ENCODE results near the gene CD207.

The CD207 gene

DNA sequence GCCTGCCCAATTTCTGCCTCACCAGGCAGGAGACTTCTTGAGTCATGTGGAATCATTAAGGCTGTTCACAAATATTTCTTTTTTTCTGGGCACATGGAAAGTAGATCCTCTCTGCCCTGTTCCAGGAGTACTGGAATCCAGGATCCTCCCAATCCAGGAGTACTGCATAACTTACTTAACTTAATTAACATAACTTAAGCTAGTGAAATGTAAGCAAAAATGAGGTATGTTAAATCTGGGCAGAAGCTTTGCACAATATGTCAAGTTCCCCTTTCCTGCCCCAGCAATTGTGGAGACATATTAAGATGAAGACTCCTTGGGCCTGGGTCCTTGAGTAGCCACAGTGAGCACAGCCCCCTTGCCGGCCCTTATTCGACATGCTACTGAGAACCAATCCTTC lies 3.2 kb downstream of the CD207 start:
- Mint-ChIP-seq H3K4me3 (no peak overlapping the region), H3K36me3 (ENCODE audit: low read depth) (no peaks in the 10 kb centered on the region), H3K9me3 (no peaks in the 10 kb centered on the region), H3K27ac (no peak overlapping the region), H3K4me1 (peaks cover 7% of the 10 kb centered on the region), H3K27me3 (ENCODE audit: low read depth, poor library complexity) (peaks cover 46% of the 10 kb centered on the region)
- TF ChIP-seq, protein P1, sequence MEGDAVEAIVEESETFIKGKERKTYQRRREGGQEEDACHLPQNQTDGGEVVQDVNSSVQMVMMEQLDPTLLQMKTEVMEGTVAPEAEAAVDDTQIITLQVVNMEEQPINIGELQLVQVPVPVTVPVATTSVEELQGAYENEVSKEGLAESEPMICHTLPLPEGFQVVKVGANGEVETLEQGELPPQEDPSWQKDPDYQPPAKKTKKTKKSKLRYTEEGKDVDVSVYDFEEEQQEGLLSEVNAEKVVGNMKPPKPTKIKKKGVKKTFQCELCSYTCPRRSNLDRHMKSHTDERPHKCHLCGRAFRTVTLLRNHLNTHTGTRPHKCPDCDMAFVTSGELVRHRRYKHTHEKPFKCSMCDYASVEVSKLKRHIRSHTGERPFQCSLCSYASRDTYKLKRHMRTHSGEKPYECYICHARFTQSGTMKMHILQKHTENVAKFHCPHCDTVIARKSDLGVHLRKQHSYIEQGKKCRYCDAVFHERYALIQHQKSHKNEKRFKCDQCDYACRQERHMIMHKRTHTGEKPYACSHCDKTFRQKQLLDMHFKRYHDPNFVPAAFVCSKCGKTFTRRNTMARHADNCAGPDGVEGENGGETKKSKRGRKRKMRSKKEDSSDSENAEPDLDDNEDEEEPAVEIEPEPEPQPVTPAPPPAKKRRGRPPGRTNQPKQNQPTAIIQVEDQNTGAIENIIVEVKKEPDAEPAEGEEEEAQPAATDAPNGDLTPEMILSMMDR (IDR thresholded peaks at IDR 0.05): no peak
- no peak for DNase-seq

DNA sequence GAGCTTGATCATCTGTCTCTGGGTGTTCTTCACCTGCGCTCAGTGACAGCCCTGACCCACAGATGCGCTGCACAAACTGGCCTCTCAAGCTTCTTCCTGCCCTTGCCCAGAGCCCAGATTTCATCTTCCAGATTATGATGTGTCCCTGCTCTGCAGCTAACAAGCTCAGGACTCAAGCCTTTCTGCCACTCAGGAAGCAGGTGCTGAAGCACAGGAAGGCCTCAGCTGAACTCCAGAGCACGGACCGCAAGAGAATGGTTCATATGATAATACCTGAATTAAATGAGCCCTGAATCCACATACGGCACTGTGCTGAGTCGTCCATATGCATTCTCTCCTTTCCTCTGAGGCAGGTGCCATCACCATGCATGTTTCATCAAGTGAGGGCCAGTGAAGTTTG lies 3.8 kb downstream of the CD207 start:
- TF ChIP-seq, protein P1 (IDR thresholded peaks at IDR 0.05): no peak
- Mint-ChIP-seq H3K4me3 (no peak overlapping the region), H3K27me3 (ENCODE audit: low read depth, poor library complexity) (peaks cover 46% of the 10 kb centered on the region), H3K9me3 (no peaks in the 10 kb centered on the region), H3K36me3 (ENCODE audit: low read depth) (no peaks in the 10 kb centered on the region), H3K27ac (no peak overlapping the region), H3K4me1 (peaks cover 11% of the 10 kb centered on the region)
- no peak for DNase-seq

DNA sequence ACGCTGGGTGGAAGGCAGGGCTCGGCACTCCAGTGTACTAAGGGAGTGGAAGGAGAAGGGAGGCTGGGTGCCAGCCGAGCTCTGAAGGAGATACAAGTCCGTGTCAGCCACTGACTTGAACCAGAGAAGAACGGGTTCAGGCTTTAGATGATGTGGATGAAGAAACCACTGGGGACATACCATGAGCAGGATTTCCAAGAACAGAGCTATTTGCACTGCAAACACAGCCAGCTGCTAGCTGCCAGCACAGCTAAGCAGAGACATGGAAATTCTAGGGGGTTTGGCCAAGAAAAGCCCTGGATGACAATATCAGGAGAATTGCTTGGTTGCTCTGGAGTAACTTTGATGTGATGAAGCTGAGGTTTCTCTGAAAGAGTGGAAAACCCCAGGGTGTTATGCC lies 5.2 kb downstream of the CD207 start:
- no peak for DNase-seq
- H3K9me3 Mint-ChIP-seq: no peaks in the 10 kb centered on the region
- H3K27me3 Mint-ChIP-seq (ENCODE audit: low read depth, poor library complexity): peaks cover 40% of the 10 kb centered on the region
- peaks cover 15% of the 10 kb centered on the region for H3K4me1 Mint-ChIP-seq
- no peak overlapping the region for H3K27ac Mint-ChIP-seq
- no peaks in the 10 kb centered on the region for H3K36me3 Mint-ChIP-seq (ENCODE audit: low read depth)
- TF ChIP-seq, protein P1 (IDR thresholded peaks at IDR 0.05): no peak
- H3K4me3 Mint-ChIP-seq: no peak overlapping the region

DNA sequence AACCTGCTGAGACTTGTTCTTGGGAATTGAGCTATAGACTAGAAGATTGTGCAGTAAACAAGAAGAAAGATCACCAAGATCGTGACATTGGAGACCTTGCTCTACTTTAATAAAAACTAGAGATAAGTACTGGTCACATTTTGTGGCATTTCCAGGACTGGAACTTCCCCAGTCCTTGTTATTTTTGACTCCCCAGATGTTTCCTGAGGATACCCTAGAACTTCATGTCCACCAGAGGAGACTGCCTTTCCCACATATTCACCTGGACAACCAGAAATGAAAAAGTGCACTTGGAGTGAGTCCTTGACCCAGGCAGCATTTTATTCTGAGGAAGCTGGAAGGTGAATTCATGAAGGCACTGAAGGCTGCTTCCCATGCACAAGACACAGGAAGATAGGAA lies 5.7 kb downstream of the CD207 start:
- Mint-ChIP-seq H3K36me3 (ENCODE audit: low read depth) (no peaks in the 10 kb centered on the region), H3K27me3 (ENCODE audit: low read depth, poor library complexity) (peaks cover 36% of the 10 kb centered on the region), H3K4me1 (peaks cover 15% of the 10 kb centered on the region), H3K27ac (no peak overlapping the region), H3K4me3 (no peak overlapping the region), H3K9me3 (no peaks in the 10 kb centered on the region)
- TF ChIP-seq, protein P1 (IDR thresholded peaks at IDR 0.05): no peak
- DNase-seq: no peak

DNA sequence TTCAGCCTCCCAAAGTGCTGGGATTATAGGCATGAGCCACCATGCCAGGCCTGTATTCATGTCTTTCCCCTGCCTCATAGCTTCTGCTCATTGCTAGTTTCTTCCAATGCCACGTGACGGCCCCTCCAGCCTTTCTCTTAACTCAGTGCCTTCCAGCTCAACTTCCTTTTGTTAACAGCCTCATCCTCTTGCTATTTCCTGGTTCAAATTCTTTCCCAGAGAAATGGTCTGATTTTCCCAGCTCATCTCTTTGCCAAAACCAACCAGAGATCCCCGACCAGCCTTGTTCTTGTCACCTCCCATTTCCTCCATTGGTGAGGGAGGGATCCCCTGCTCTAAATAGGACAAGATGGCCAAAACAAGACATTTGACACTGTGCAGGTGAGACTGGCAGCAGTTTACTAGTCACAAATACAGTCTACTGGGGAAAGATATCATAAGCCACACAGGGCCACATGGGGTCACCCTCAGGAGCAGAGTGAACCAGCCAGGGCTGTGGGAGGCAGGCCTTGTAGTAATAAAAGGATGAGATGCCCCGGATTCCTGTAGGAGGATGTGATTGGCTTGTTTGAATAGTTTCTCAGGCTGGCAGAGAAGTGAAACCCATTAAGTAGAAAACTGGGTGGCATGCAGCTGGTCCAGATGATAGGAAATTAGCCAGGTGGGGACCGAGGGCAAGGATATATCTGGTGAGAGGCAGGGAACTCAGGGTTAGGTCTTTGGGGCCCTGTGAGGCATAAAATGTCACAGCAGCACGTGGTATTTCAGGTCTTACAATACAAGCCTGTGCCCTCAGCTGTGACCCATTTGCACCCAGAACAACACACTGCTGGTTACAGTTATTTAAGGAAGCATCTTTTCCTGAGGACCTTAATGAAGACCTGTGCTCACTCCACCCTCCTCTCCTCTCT lies 6.4 kb downstream of the CD207 start:
- Mint-ChIP-seq H3K9me3 (no peaks in the 10 kb centered on the region), H3K27me3 (ENCODE audit: low read depth, poor library complexity) (peaks cover 30% of the 10 kb centered on the region), H3K4me1 (peaks cover 15% of the 10 kb centered on the region), H3K27ac (no peak overlapping the region), H3K4me3 (no peak overlapping the region), H3K36me3 (ENCODE audit: low read depth) (no peaks in the 10 kb centered on the region)
- TF ChIP-seq, protein P1 (IDR thresholded peaks at IDR 0.05): no peak
- no peak for DNase-seq

DNA sequence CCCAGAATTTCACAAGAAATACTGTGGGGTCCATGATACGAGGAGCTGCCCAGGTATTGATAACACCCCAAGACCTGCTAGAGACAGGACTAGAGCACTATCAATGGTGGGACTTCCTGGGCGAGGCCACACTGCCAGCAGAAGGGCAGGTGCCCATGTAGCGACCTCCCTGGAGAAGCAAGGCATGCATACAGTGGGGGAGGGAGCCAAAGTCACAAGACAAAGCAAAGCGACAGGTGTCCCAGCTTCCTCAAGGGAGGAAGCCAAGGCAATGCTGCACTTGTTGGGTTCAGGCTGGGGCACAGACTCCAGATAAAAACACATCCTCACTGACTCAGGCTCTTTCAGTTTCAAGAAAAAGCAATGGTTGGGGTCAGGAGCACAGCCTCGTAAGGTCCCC lies 7.5 kb downstream of the CD207 start:
- Mint-ChIP-seq H3K36me3 (ENCODE audit: low read depth) (no peaks in the 10 kb centered on the region), H3K9me3 (no peaks in the 10 kb centered on the region), H3K4me1 (peaks cover 15% of the 10 kb centered on the region), H3K27me3 (ENCODE audit: low read depth, poor library complexity) (peaks cover 29% of the 10 kb centered on the region), H3K27ac (no peak overlapping the region), H3K4me3 (no peak overlapping the region)
- TF ChIP-seq, protein P1 (IDR thresholded peaks at IDR 0.05): no peak
- DNase-seq: no peak
